ENCODE data around the gene CACNA1A. TPM values are rescaled to one million over a fixed set of nuclear protein-coding genes. Genes with fewer than 3 reads are reported as not detected.

The CACNA1A gene
- total RNA-seq, 2 donors from 2014 or later, result 6.7 to 7.6 TPM

GRCh38 chr19:13483215-13483614 is 23.1 kb downstream of the CACNA1A start:
- TF ChIP-seq POLR2A (IDR thresholded peaks at IDR 0.05), result no peak
- TF ChIP-seq CTCF (IDR thresholded peaks at IDR 0.05), result no peak
- WGBS, 2 donors, result 63 to 65% methylated on average over 5 of the region's 5 CpGs

GRCh38 chr19:13478576-13478975 is 27.7 kb downstream of the CACNA1A start:
- WGBS, 2 donors, result 48 to 50% methylated on average over 2 of the region's 2 CpGs
- Histone ChIP-seq H3K27me3 (no peaks in the 10 kb centered on the region), H3K9me3 (peaks cover 0 to 15% (median 0%) of the 10 kb centered on the region in 3 donors), H3K27ac (no peak overlapping the region), H3K4me3 (no peak overlapping the region), H3K36me3 (replicated peaks in 1 of 2; ENCODE audit: insufficient read depth in 1 of 2, low read depth in 2 of 2) (no peaks in the 10 kb centered on the region), H3K4me1 (no peaks in the 10 kb centered on the region)
- ATAC-seq (no peak), DNase-seq (no peak)
- intact Hi-C loops (cut with DNase I), result no loop called here
- no peak for TF ChIP-seq POLR2A (IDR thresholded peaks at IDR 0.05)
- TF ChIP-seq CTCF (IDR thresholded peaks at IDR 0.05), result no peak

More at GRCh38 chr19:13483215-13483614, 23.1 kb downstream of the CACNA1A start:
- no peaks in the 10 kb centered on the region for H3K9me3 ChIP-seq
- H3K4me3 ChIP-seq, result no peak overlapping the region
- H3K4me1 ChIP-seq, result no peaks in the 10 kb centered on the region
- intact Hi-C loops (cut with DNase I), result no loop called here
- no peaks in the 10 kb centered on the region for H3K36me3 ChIP-seq (replicated peaks in 1 of 2; ENCODE audit: insufficient read depth in 1 of 2, low read depth in 2 of 2)
- no peak overlapping the region for H3K27ac ChIP-seq
- DNase-seq (no peak), ATAC-seq (no peak)
- H3K27me3 ChIP-seq, result no peaks in the 10 kb centered on the region

- ATAC-seq (no peak), DNase-seq (no peak)
- no peaks in the 10 kb centered on the region for H3K36me3 ChIP-seq (replicated peaks in 1 of 2; ENCODE audit: insufficient read depth in 1 of 2, low read depth in 2 of 2)
- H3K4me1 ChIP-seq, result no peaks in the 10 kb centered on the region
- intact Hi-C loops (cut with DNase I), result no loop called here
- H3K4me3 ChIP-seq, result no peak overlapping the region
- H3K27ac ChIP-seq, result no peak overlapping the region
- WGBS, 2 donors, result 28 to 50% methylated on average over 1 of the region's 1 CpG
- H3K9me3 ChIP-seq, result peaks cover 0 to 15% (median 0%) of the 10 kb centered on the region in 3 donors
- H3K27me3 ChIP-seq, result no peaks in the 10 kb centered on the region
- TF ChIP-seq POLR2A (IDR thresholded peaks at IDR 0.05) (no peak), CTCF (IDR thresholded peaks at IDR 0.05) (no peak)
Observed at GRCh38 chr19:13476071-13476470, 30.2 kb downstream of the CACNA1A start.

GRCh38 chr19:13475044-13475443 is 31.2 kb downstream of the CACNA1A start:
- Histone ChIP-seq H3K9me3 (peaks cover 0 to 15% (median 0%) of the 10 kb centered on the region in 3 donors), H3K4me3 (no peak overlapping the region), H3K36me3 (replicated peaks in 1 of 2; ENCODE audit: insufficient read depth in 1 of 2, low read depth in 2 of 2) (no peaks in the 10 kb centered on the region), H3K27ac (no peak overlapping the region), H3K27me3 (no peaks in the 10 kb centered on the region), H3K4me1 (no peaks in the 10 kb centered on the region)
- TF ChIP-seq POLR2A (IDR thresholded peaks at IDR 0.05), result no peak
- no peak for TF ChIP-seq CTCF (IDR thresholded peaks at IDR 0.05)
- ATAC-seq (no peak), DNase-seq (no peak)
- intact Hi-C loops (cut with DNase I), result no loop called here

GRCh38 chr19:13466697-13467096 is 39.6 kb downstream of the CACNA1A start:
- ATAC-seq (no peak), DNase-seq (no peak)
- no peaks in the 10 kb centered on the region for H3K9me3 ChIP-seq
- TF ChIP-seq CTCF (IDR thresholded peaks at IDR 0.05), result no peak
- TF ChIP-seq POLR2A (IDR thresholded peaks at IDR 0.05), result no peak
- H3K4me1 ChIP-seq, result no peaks in the 10 kb centered on the region
- H3K36me3 ChIP-seq (replicated peaks in 1 of 2; ENCODE audit: insufficient read depth in 1 of 2, low read depth in 2 of 2), result no peaks in the 10 kb centered on the region
- H3K27me3 ChIP-seq, result no peaks in the 10 kb centered on the region
- H3K27ac ChIP-seq, result no peak overlapping the region
- intact Hi-C loops (cut with DNase I), result no loop called here
- WGBS, 2 donors, result 48 to 52% methylated on average over 5 of the region's 5 CpGs
- H3K4me3 ChIP-seq, result no peak overlapping the region

All from body of pancreas (tissue), 4 donors.